Fibroblast of the conjunctiva (primary cell): ENCODE results near the gene GTPBP4.
A peak's percentile ranks its signal among the peaks of the same experiment; 100 is the strongest.
"Not testable (repeated sequence)": the region's sequence is repeated elsewhere in the genome, so short reads cannot be mapped to it uniquely, and the experiment has no call there.

Experiments used
- DNase-seq: peaks from one replicate; pipeline ENCODE4 v3.0.0-alpha.2; 2010; ENCODE audit warnings: low read depth

Gene GTPBP4

GRCh38 chr10:1056326-1057105 lies 68.3 kb downstream of the GTPBP4 start, which contains the start of gene WDR37:
WDR37 (plus strand) TSS chr10:1056385; CDS start chr10:1072156, 15,771 bp downstream.
- DNase-seq = peak; percentile 60

GRCh38 chr10:1057106-1057657 lies 68.9 kb downstream of the GTPBP4 start:
- no peak for DNase-seq

- DNase-seq = no peak
These were observed 69.8 kb downstream of the GTPBP4 start for GRCh38 chr10:1058017-1058416.

- no peak for DNase-seq
These were observed 71.7 kb downstream of the GTPBP4 start for GRCh38 chr10:1059902-1060301.

- no peak for DNase-seq
These were observed 73.9 kb downstream of the GTPBP4 start for GRCh38 chr10:1061930-1062774.

GRCh38 chr10:1063232-1063865 lies 75.1 kb downstream of the GTPBP4 start:
- no peak for DNase-seq

- no peak for DNase-seq
These were observed 76.7 kb downstream of the GTPBP4 start for GRCh38 chr10:1064964-1065247.

GRCh38 chr10:1066734-1067133 lies 78.5 kb downstream of the GTPBP4 start:
- DNase-seq = not testable (repeated sequence)

- no peak for DNase-seq
These were observed 80.4 kb downstream of the GTPBP4 start for GRCh38 chr10:1068380-1069361.
